ENCODE measurements around the gene COL6A2. TPM values are rescaled to one million over a fixed set of nuclear protein-coding genes. Genes with fewer than 3 reads are reported as not detected.
"Not testable (repeated sequence)": the region's sequence is repeated elsewhere in the genome, so short reads cannot be mapped to it uniquely, and the experiment has no call there.

The COL6A2 gene
- total and polyA plus RNA-seq, 2 experiments from 2014 or later: 28.4 to 89.2 TPM

- H3K4me1 ChIP-seq (ENCODE audit: insufficient read depth); H3F3A ChIP-seq (replicated peaks; ENCODE audit: low read depth); H4K20me1 ChIP-seq (replicated peaks; ENCODE audit: insufficient read depth); H3K4me3 Mint-ChIP-seq; H3K79me2 ChIP-seq (replicated peaks; ENCODE audit: insufficient read depth); H3K4me3 ChIP-seq; H3K36me3 Mint-ChIP-seq (ENCODE audit: low read depth); H3K27me3 ChIP-seq (ENCODE audit: insufficient read depth); H3K9me2 ChIP-seq (ENCODE audit: insufficient read depth); H2AFZ ChIP-seq; H3K27ac Mint-ChIP-seq; H3K27me3 Mint-ChIP-seq (ENCODE audit: insufficient read depth, low read depth, poor library complexity); H3K4me2 ChIP-seq; H3K36me3 ChIP-seq (ENCODE audit: insufficient read depth); H3K9me3 Mint-ChIP-seq: not testable (repeated sequence)
- ATAC-seq (peak; percentile 67), DNase-seq (ENCODE audit: low spot score) (peak; percentile 83)
- peak overlapping the region; percentile 64; the same call in 1 of the 2 replicates for H3K27ac ChIP-seq (ENCODE audit: low read depth)
- peaks cover 19% of the 10 kb centered on the region for H3K4me1 Mint-ChIP-seq
- TF ChIP-seq CTCF (conservative IDR thresholded peaks at IDR 0.05; ENCODE audit: low read depth in 2 of 2): peak; percentile 82 to 91
Measured at GRCh38 chr21:46147429-46147828, 49.5 kb downstream of the COL6A2 start.

DNA sequence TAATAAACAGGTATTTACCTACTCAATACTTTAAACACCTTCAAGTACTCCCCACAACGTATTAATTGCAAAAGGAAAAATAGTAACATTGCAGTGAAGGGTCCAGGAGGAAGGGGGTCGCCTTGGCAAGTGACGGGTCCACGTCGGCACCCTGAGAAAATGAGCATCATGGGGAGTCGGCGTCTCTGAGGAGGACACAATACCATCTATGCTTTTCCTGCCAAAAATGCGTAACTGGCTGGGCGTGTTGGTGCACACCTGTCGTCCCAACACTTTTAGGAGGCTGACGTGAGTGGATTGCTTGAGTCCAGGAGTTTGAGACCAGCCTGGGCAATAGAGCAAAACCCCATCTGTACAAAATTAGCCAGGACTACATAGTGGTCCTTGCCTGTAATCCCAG lies 50.2 kb downstream of the COL6A2 start:
- peaks cover 9% of the 10 kb centered on the region for H3K36me3 Mint-ChIP-seq (ENCODE audit: low read depth)
- H3K4me1 Mint-ChIP-seq: peaks cover 23% of the 10 kb centered on the region
- peaks cover 4% of the 10 kb centered on the region; the same call in 2 of the 3 replicates for H3K9me3 Mint-ChIP-seq
- no peak for ATAC-seq
- DNase-seq (ENCODE audit: low spot score): no peak
- H3K36me3 ChIP-seq (ENCODE audit: insufficient read depth): no peaks in the 10 kb centered on the region
- peak overlapping the region; percentile 66; the same call in 1 of the 2 replicates for H3K27ac Mint-ChIP-seq
- H4K20me1 ChIP-seq (replicated peaks; ENCODE audit: insufficient read depth): no peaks in the 10 kb centered on the region
- no peaks in the 10 kb centered on the region for H3K27me3 ChIP-seq (ENCODE audit: insufficient read depth)
- H3K4me1 ChIP-seq (ENCODE audit: insufficient read depth): no peaks in the 10 kb centered on the region; the same call in 1 of the 2 replicates
- H3K4me3 ChIP-seq: no peak overlapping the region
- H2AFZ ChIP-seq: no peak overlapping the region
- H3K27ac ChIP-seq (ENCODE audit: low read depth): no peak overlapping the region
- 0 out of 2 replicates have a peak, but pooled peaks cover 7% of the 10 kb centered on the region for H3F3A ChIP-seq (replicated peaks; ENCODE audit: low read depth)
- peaks cover 6% of the 10 kb centered on the region for H3K27me3 Mint-ChIP-seq (ENCODE audit: insufficient read depth, low read depth, poor library complexity)
- H3K79me2 ChIP-seq (replicated peaks; ENCODE audit: insufficient read depth): no peaks in the 10 kb centered on the region
- H3K4me2 ChIP-seq: no peak overlapping the region
- no peak overlapping the region for H3K4me3 Mint-ChIP-seq
- H3K9me2 ChIP-seq (ENCODE audit: insufficient read depth): no peaks in the 10 kb centered on the region
- TF ChIP-seq CREB1 (CRISPR knock-in tag; IDR thresholded peaks at IDR 0.05; ENCODE audit: low read depth): no peak
- no peak for TF ChIP-seq ZNF114 (CRISPR knock-in tag; IDR thresholded peaks at IDR 0.05)
- TF ChIP-seq ZNF331 (CRISPR knock-in tag; IDR thresholded peaks at IDR 0.05; ENCODE audit: low read depth): no peak
- TF ChIP-seq, protein P1, sequence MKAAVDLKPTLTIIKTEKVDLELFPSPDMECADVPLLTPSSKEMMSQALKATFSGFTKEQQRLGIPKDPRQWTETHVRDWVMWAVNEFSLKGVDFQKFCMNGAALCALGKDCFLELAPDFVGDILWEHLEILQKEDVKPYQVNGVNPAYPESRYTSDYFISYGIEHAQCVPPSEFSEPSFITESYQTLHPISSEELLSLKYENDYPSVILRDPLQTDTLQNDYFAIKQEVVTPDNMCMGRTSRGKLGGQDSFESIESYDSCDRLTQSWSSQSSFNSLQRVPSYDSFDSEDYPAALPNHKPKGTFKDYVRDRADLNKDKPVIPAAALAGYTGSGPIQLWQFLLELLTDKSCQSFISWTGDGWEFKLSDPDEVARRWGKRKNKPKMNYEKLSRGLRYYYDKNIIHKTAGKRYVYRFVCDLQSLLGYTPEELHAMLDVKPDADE (IDR thresholded peaks at IDR 0.05): no peak
- TF ChIP-seq, protein P2, sequence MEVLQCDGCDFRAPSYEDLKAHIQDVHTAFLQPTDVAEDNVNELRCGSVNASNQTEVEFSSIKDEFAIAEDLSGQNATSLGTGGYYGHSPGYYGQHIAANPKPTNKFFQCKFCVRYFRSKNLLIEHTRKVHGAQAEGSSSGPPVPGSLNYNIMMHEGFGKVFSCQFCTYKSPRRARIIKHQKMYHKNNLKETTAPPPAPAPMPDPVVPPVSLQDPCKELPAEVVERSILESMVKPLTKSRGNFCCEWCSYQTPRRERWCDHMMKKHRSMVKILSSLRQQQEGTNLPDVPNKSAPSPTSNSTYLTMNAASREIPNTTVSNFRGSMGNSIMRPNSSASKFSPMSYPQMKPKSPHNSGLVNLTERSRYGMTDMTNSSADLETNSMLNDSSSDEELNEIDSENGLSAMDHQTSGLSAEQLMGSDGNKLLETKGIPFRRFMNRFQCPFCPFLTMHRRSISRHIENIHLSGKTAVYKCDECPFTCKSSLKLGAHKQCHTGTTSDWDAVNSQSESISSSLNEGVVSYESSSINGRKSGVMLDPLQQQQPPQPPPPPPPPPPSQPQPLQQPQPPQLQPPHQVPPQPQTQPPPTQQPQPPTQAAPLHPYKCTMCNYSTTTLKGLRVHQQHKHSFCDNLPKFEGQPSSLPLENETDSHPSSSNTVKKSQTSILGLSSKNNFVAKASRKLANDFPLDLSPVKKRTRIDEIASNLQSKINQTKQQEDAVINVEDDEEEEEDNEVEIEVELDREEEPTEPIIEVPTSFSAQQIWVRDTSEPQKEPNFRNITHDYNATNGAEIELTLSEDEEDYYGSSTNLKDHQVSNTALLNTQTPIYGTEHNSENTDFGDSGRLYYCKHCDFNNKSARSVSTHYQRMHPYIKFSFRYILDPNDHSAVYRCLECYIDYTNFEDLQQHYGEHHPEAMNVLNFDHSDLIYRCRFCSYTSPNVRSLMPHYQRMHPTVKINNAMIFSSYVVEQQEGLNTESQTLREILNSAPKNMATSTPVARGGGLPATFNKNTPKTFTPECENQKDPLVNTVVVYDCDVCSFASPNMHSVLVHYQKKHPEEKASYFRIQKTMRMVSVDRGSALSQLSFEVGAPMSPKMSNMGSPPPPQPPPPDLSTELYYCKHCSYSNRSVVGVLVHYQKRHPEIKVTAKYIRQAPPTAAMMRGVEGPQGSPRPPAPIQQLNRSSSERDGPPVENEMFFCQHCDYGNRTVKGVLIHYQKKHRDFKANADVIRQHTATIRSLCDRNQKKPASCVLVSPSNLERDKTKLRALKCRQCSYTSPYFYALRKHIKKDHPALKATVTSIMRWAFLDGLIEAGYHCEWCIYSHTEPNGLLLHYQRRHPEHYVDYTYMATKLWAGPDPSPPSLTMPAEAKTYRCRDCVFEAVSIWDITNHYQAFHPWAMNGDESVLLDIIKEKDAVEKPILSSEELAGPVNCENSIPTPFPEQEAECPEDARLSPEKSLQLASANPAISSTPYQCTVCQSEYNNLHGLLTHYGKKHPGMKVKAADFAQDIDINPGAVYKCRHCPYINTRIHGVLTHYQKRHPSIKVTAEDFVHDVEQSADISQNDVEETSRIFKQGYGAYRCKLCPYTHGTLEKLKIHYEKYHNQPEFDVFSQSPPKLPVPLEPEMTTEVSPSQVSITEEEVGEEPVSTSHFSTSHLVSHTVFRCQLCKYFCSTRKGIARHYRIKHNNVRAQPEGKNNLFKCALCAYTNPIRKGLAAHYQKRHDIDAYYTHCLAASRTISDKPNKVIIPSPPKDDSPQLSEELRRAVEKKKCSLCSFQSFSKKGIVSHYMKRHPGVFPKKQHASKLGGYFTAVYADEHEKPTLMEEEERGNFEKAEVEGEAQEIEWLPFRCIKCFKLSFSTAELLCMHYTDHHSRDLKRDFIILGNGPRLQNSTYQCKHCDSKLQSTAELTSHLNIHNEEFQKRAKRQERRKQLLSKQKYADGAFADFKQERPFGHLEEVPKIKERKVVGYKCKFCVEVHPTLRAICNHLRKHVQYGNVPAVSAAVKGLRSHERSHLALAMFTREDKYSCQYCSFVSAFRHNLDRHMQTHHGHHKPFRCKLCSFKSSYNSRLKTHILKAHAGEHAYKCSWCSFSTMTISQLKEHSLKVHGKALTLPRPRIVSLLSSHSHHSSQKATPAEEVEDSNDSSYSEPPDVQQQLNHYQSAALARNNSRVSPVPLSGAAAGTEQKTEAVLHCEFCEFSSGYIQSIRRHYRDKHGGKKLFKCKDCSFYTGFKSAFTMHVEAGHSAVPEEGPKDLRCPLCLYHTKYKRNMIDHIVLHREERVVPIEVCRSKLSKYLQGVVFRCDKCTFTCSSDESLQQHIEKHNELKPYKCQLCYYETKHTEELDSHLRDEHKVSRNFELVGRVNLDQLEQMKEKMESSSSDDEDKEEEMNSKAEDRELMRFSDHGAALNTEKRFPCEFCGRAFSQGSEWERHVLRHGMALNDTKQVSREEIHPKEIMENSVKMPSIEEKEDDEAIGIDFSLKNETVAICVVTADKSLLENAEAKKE (CRISPR knock-in tag; IDR thresholded peaks at IDR 0.05): no peak
- TF ChIP-seq JUNB (IDR thresholded peaks at IDR 0.05; ENCODE audit: unreplicated experiment): no peak
- TF ChIP-seq EZH2phosphoT487 (IDR thresholded peaks at IDR 0.05; ENCODE audit: unreplicated experiment): no peak
- TF ChIP-seq NANOG (IDR thresholded peaks at IDR 0.05; ENCODE audit: borderline replicate concordance): no peak
- TF ChIP-seq STAT1 (IDR thresholded peaks at IDR 0.05; ENCODE audit: unreplicated experiment): no peak
- no peak for TF ChIP-seq CTCF (conservative IDR thresholded peaks at IDR 0.05; ENCODE audit: low read depth in 2 of 2)
- TF ChIP-seq EZH2 (IDR thresholded peaks at IDR 0.05; ENCODE audit: low read depth, unreplicated experiment): no peak

Measured in GM23338 (cell line).